HCT116 (cell line): Measurements from ENCODE around the gene ARRDC3. TPM values are rescaled to one million over a fixed set of nuclear protein-coding genes. Genes with fewer than 3 reads are reported as not detected.
"Not testable (repeated sequence)": the region's sequence is repeated elsewhere in the genome, so short reads cannot be mapped to it uniquely, and the experiment has no call there.

ENCODE experiments used
- ATAC-seq: fragments of 200-7000 bp; cut with Tn5 transposase; 2 replicates; pipeline ENCODE4 v1.9.1; 2020; ENCODE audit warnings: mild to moderate bottlenecking, moderate library complexity
- BruUV-seq: library from RNA; stranded (reverse); fragments of 400-500 nt; replicated peaks from 2 replicates; lab custom pipeline; 2021; lab: Mats Ljungman, UMichigan
- CTCF ChIA-PET: fragments of 300-600 bp; sonication (Branson Sonifier 250); formaldehyde crosslinking; loops from one replicate; lab custom pipeline; 2021; ENCODE audit warnings: antibody characterized with exemption; lab: Charles Lee
- POLR2A ChIA-PET: fragments of 300-600, 350-600 bp; sonication (Branson Sonifier 250); formaldehyde crosslinking; loops from one replicate; lab custom pipeline; 2021; ENCODE audit warnings: antibody characterized with exemption; lab: Charles Lee
- RAD21 ChIA-PET, 2 experiments: fragments of 300-600 bp; sonication (Branson Sonifier 250); formaldehyde crosslinking; loops; one replicate each; lab custom pipeline; 2023; ENCODE audit warnings: low total read pairs in 2 of 2; ENCODE audit not compliant: uncharacterized antibody in 2 of 2, unreplicated experiment in 2 of 2, low non-redundant PET in 1 of 2; lab: Charles Lee
- DNase-seq: peaks from one replicate; pipeline ENCODE4 v3.0.0-alpha.2; 2010; ENCODE audit warnings: low read depth, low spot score
- H2AFZ ChIP-seq: fragments of 200-600 bp; shearing (Covaris generic), sonication (generic); 2 replicates; pipeline ENCODE4 v1.6.1; 2017; ENCODE audit warnings: low read depth, mixed run types, mixed read lengths, antibody characterized with exemption, low read length; ENCODE audit not compliant: poor library complexity, severe bottlenecking
- H3K27ac ChIP-seq: 2 replicates; pipeline ENCODE4 v1.5.1; 2012; ENCODE audit warnings: low read depth, low read length
- H3K27me3 ChIP-seq: fragments of 200-600 bp; sonication (generic); 2 replicates; pipeline ENCODE4 v1.6.1; 2016; ENCODE audit warnings: mixed run types, low read length, mixed read lengths; ENCODE audit not compliant: insufficient read depth
- H3K36me3 ChIP-seq, 2 experiments: fragments of 200-500 bp in 1 of 2; fragments of 200-600 bp in 1 of 2; sonication (Bioruptor generic) in 1 of 2; sonication (generic) in 1 of 2; 2 replicates each; pipeline versions ENCODE4 v1.5.1 to v1.6.1; 2014 to 2016; ENCODE audit warnings: low read length in 2 of 2, inconsistent platforms in 1 of 2, mixed read lengths in 1 of 2, mixed run types in 1 of 2; ENCODE audit not compliant: insufficient read depth in 2 of 2, control insufficient read depth in 1 of 2
- H3K4me1 ChIP-seq, 2 experiments: fragments of 200-600 bp in 1 of 2; sonication (generic) in 1 of 2; 2 replicates each; pipeline versions ENCODE4 v1.5.1 to v1.6.1; 2012 to 2017; ENCODE audit warnings: low read length in 2 of 2, inconsistent platforms in 1 of 2, mild to moderate bottlenecking in 1 of 2, mixed read lengths in 1 of 2, mixed run types in 1 of 2, moderate library complexity in 1 of 2; ENCODE audit not compliant: insufficient read depth in 2 of 2, control insufficient read depth in 1 of 2
- H3K4me2 ChIP-seq: fragments of 200-600 bp; sonication (generic); 2 replicates; pipeline ENCODE4 v1.6.1; 2017; ENCODE audit warnings: mixed run types, low read length, mixed read lengths
- H3K4me3 ChIP-seq, 2 experiments: fragments of 200-600 bp in 1 of 2; sonication (generic) in 1 of 2; replicated peaks in 1 of 2; 2 replicates each; pipeline ENCODE4 v1.5.1; 2011 to 2016; ENCODE audit warnings: low read length in 2 of 2, control low read depth in 1 of 2, low read depth in 1 of 2, mild to moderate bottlenecking in 1 of 2, mixed read lengths in 1 of 2, mixed run types in 1 of 2
- H3K79me2 ChIP-seq: fragments of 200-600 bp; sonication (generic); 2 replicates; pipeline ENCODE4 v1.6.1; 2017; ENCODE audit warnings: mild to moderate bottlenecking, mixed run types, low read length, moderate library complexity, mixed read lengths; ENCODE audit not compliant: insufficient read depth
- H3K9ac ChIP-seq: fragments of 200-600 bp; sonication (generic); 2 replicates; pipeline ENCODE4 v1.6.1; 2016; ENCODE audit warnings: low read length, mixed read lengths
- H3K9me2 ChIP-seq: fragments of 200-600 bp; sonication (generic), shearing (Covaris generic); 2 replicates; pipeline ENCODE4 v1.6.1; 2017; ENCODE audit warnings: mixed run types, mild to moderate bottlenecking, moderate library complexity; ENCODE audit not compliant: insufficient read depth
- H3K9me3 ChIP-seq, 2 experiments: fragments of 200-500 bp in 1 of 2; fragments of 200-600 bp in 1 of 2; sonication (Bioruptor generic) in 1 of 2; sonication (generic) in 1 of 2; 2 replicates each; pipeline ENCODE4 v1.6.1; 2014 to 2017; ENCODE audit warnings: low read length in 2 of 2, mixed read lengths in 2 of 2, inconsistent platforms in 1 of 2, low read depth in 1 of 2, mild to moderate bottlenecking in 1 of 2, mixed run types in 1 of 2, moderate library complexity in 1 of 2; ENCODE audit not compliant: control insufficient read depth in 1 of 2, insufficient read depth in 1 of 2
- H4K20me1 ChIP-seq: fragments of 200-600 bp; sonication (generic), shearing (Covaris generic); 2 replicates; pipeline ENCODE4 v1.6.1; 2017; ENCODE audit warnings: mixed run types, mild to moderate bottlenecking, moderate library complexity; ENCODE audit not compliant: insufficient read depth
- FOSL1 ChIP-seq: IDR thresholded peaks from 2 replicates; pipeline ENCODE4 v1.6.1; 2012; ENCODE audit warnings: low read depth
- intact Hi-C: fragments of 100-400 bp; cut with micrococcal nuclease; formaldehyde crosslinking; loops from 2 replicates; pipeline ENCODE4 v1.10.0; 2022
- total RNA-seq: library from RNA; stranded (reverse); gene quantifications from one replicate; pipeline ENCODE4 v1.2.1, GENCODE V29; 2021; ENCODE audit not compliant: unreplicated experiment
- TF ChIP-seq, protein P1 (sequence below): IDR thresholded peaks from 2 replicates; pipeline ENCODE4 v1.6.1; 2012; ENCODE audit warnings: low read depth

The ARRDC3 gene
- total RNA-seq, 1 experiment from 2014 or later: 41.5 TPM

DNA sequence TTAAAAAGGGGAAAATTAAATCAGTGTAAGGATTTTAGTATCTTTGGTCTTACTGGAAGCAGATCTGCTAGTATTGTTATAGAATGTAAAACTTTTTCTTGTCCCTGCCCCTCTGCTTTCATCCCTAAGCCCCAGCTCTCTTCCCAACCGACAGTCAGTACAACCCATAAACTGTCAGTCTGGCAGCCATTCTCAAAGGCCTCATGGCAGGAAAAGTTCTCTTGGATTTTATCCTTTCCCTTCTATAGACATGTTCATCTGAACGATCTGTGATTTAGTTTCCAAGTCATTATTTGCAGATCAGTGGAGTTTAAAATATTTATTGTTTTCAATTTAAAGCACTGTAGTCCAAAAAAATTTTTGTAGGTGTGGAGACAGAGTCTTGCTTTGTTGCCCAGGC is 39.2 kb downstream of the ARRDC3 start:
- Histone ChIP-seq H2AFZ (peak overlapping the region; percentile 72), H3K4me3 (no peak overlapping the region), H3K79me2 (no peaks in the 10 kb centered on the region), H3K9me2 (no peaks in the 10 kb centered on the region)
- TF ChIP-seq, protein P1, sequence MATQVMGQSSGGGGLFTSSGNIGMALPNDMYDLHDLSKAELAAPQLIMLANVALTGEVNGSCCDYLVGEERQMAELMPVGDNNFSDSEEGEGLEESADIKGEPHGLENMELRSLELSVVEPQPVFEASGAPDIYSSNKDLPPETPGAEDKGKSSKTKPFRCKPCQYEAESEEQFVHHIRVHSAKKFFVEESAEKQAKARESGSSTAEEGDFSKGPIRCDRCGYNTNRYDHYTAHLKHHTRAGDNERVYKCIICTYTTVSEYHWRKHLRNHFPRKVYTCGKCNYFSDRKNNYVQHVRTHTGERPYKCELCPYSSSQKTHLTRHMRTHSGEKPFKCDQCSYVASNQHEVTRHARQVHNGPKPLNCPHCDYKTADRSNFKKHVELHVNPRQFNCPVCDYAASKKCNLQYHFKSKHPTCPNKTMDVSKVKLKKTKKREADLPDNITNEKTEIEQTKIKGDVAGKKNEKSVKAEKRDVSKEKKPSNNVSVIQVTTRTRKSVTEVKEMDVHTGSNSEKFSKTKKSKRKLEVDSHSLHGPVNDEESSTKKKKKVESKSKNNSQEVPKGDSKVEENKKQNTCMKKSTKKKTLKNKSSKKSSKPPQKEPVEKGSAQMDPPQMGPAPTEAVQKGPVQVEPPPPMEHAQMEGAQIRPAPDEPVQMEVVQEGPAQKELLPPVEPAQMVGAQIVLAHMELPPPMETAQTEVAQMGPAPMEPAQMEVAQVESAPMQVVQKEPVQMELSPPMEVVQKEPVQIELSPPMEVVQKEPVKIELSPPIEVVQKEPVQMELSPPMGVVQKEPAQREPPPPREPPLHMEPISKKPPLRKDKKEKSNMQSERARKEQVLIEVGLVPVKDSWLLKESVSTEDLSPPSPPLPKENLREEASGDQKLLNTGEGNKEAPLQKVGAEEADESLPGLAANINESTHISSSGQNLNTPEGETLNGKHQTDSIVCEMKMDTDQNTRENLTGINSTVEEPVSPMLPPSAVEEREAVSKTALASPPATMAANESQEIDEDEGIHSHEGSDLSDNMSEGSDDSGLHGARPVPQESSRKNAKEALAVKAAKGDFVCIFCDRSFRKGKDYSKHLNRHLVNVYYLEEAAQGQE: no peak
- no peak for TF ChIP-seq FOSL1
- TF ChIP-seq, all 23 proteins: peak for 0
- CTCF ChIA-PET: interaction anchor here (1.1 kb wide), 1 partner anchor 124 kb away, joined by 3 read pairs; no protein-coding TSS in a partner anchor
- no peak for ATAC-seq
- Histone ChIP-seq H3K4me2 (no peak overlapping the region), H3K27me3 (no peaks in the 10 kb centered on the region), H3K27ac (no peak overlapping the region), H3K36me3 (no peaks in the 10 kb centered on the region), H3K9me3 (no peaks in the 10 kb centered on the region), H4K20me1 (no peaks in the 10 kb centered on the region), H3K4me1 (no peaks in the 10 kb centered on the region), H3K9ac (no peak overlapping the region)
- DNase-seq: no peak
- no TSS peak for BruUV-seq
- POLR2A ChIA-PET: interaction anchor here (0.9 kb wide), 1 partner anchor 39 kb away, joined by 3 read pairs; the partner anchor contains the start of gene ARRDC3
- intact Hi-C loops: no loop called here
- RAD21 ChIA-PET: interaction anchor here in 1 of 2 experiments (0.6 kb wide), 1 partner anchor 45 kb away, joined by 5 read pairs; no protein-coding TSS in a partner anchor

DNA sequence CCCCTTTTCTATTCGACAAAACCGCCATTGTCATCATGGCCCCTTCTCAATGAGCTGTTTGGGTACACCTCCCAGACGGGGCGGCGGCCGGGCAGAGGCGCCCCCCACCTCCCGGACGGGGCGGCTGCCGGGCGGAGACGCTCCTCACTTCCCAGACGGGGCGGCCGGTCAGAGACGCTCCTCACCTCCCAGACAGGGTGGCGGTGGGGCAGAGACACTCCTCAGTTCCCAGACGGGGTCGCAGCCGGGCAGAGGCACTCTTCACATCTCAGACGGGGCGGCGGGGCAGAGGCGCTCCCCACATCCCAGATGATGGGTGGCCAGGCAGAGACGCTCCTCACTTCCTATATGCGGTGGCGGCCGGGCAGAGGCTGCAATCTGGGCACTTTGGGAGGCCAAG is 40.2 kb downstream of the ARRDC3 start:
- H3K4me1 ChIP-seq, H3K9ac ChIP-seq, POLR2A ChIA-PET, H3K79me2 ChIP-seq, H3K4me3 ChIP-seq, H3K36me3 ChIP-seq, H3K9me3 ChIP-seq, H4K20me1 ChIP-seq, H2AFZ ChIP-seq, H3K4me2 ChIP-seq, RAD21 ChIA-PET, BruUV-seq, CTCF ChIA-PET, H3K27ac ChIP-seq, DNase-seq, H3K9me2 ChIP-seq, H3K27me3 ChIP-seq, intact Hi-C loops, ATAC-seq: not testable (repeated sequence)
